Cardiac muscle cell (in vitro differentiated cells and primary cell): ENCODE measurements around the gene RAMAC. TPM values are rescaled to one million over a fixed set of nuclear protein-coding genes. Genes with fewer than 3 reads are reported as not detected.

Experiments
- DNase-seq, 2 donors: peaks; one replicate each; pipeline versions ENCODE4 v3.0.0 to v3.0.0-alpha.2; 2010 to 2017; ENCODE audit warnings: low read depth in 1 of 2, low spot score in 1 of 2
- H3K27ac ChIP-seq: fragments of 200-600 bp; sonication (generic); 2 replicates; pipeline ENCODE4 v1.5.1; 2016
- H3K27me3 ChIP-seq: fragments of 200-600 bp; sonication (generic); 2 replicates; pipeline ENCODE4 v1.6.0; 2016; ENCODE audit warnings: control low read depth
- H3K36me3 ChIP-seq: fragments of 200-600 bp; sonication (generic); 2 replicates; pipeline ENCODE4 v1.5.1; 2016; ENCODE audit warnings: control low read depth
- H3K4me1 ChIP-seq: fragments of 200-600 bp; sonication (generic); 2 replicates; pipeline ENCODE4 v1.8.1; 2017; ENCODE audit warnings: low read depth, mild to moderate bottlenecking, mixed run types
- H3K4me3 ChIP-seq: fragments of 200-600 bp; sonication (generic); 2 replicates; pipeline ENCODE4 v1.5.1; 2016; ENCODE audit warnings: mild to moderate bottlenecking
- H3K9me3 ChIP-seq: fragments of 200-600 bp; sonication (generic); 2 replicates; pipeline ENCODE4 v1.5.1; 2017; ENCODE audit warnings: low read depth, mild to moderate bottlenecking, control low read depth
- polyA plus RNA-seq: library from polyadenylated mRNA; unstranded; fragments of >200 nt; fragmentation: Nextera tagmentation; extraction: Ambion mirVana; gene quantifications from 2 replicates; pipeline ENCODE4 v1.2.1, GENCODE V29; 2016
- total RNA-seq: library from RNA; depleted of rRNA; stranded (reverse); fragments of >200 nt; gene quantifications from 2 replicates; pipeline ENCODE4 v1.2.3, GENCODE V29; 2016
- TF ChIP-seq, protein P1 (sequence below): IDR thresholded peaks from 2 replicates; pipeline ENCODE4 v1.5.1; 2012; ENCODE audit warnings: low read depth, mild to moderate bottlenecking, low read length

Gene RAMAC
- total and polyA plus RNA-seq, 2 experiments from 2014 or later, result 37.3 to 91.1 TPM

GRCh38 chr15:82944056-82944455 is 42.0 kb upstream of the RAMAC start:
- no peaks in the 10 kb centered on the region for H3K36me3 ChIP-seq

DNA sequence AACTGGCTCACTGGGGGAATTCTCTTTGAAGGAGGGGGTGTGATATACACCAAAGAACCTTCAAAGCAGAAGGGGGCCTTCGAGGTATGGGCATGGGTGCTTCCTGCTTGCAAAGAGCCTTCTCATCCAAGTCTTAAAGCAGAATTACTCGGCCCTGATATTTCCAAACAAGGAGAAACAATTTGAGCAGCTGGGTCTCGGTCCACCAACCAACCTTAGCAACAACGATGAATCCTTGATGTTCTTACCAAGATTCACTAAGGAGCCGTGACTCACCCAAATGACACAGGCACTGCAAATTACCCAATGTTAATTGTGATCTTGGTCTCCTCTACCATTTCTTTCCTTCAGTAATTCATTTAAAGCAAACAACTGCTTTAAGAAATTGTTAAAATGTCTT is 41.2 kb upstream of the RAMAC start:
- Histone ChIP-seq H3K36me3 (no peaks in the 10 kb centered on the region), H3K27ac (no peak overlapping the region), H3K27me3 (peaks cover 14% of the 10 kb centered on the region), H3K4me1 (no peaks in the 10 kb centered on the region), H3K9me3 (no peaks in the 10 kb centered on the region), H3K4me3 (no peak overlapping the region)
- no peak for DNase-seq
- TF ChIP-seq, protein P1, sequence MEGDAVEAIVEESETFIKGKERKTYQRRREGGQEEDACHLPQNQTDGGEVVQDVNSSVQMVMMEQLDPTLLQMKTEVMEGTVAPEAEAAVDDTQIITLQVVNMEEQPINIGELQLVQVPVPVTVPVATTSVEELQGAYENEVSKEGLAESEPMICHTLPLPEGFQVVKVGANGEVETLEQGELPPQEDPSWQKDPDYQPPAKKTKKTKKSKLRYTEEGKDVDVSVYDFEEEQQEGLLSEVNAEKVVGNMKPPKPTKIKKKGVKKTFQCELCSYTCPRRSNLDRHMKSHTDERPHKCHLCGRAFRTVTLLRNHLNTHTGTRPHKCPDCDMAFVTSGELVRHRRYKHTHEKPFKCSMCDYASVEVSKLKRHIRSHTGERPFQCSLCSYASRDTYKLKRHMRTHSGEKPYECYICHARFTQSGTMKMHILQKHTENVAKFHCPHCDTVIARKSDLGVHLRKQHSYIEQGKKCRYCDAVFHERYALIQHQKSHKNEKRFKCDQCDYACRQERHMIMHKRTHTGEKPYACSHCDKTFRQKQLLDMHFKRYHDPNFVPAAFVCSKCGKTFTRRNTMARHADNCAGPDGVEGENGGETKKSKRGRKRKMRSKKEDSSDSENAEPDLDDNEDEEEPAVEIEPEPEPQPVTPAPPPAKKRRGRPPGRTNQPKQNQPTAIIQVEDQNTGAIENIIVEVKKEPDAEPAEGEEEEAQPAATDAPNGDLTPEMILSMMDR, result no peak

More at GRCh38 chr15:82944056-82944455, 42.0 kb upstream of the RAMAC start:
- Histone ChIP-seq H3K27ac (no peak overlapping the region), H3K27me3 (peaks cover 6% of the 10 kb centered on the region), H3K4me1 (no peaks in the 10 kb centered on the region), H3K4me3 (no peak overlapping the region), H3K9me3 (no peaks in the 10 kb centered on the region)
- DNase-seq, result no peak
- TF ChIP-seq, protein P1, result no peak

GRCh38 chr15:82945326-82945725 is 40.7 kb upstream of the RAMAC start:
- Histone ChIP-seq H3K4me1 (no peaks in the 10 kb centered on the region), H3K4me3 (no peak overlapping the region), H3K27me3 (peaks cover 19% of the 10 kb centered on the region), H3K9me3 (no peaks in the 10 kb centered on the region), H3K27ac (no peak overlapping the region), H3K36me3 (no peaks in the 10 kb centered on the region)
- TF ChIP-seq, protein P1, result no peak
- DNase-seq, result no peak

DNA sequence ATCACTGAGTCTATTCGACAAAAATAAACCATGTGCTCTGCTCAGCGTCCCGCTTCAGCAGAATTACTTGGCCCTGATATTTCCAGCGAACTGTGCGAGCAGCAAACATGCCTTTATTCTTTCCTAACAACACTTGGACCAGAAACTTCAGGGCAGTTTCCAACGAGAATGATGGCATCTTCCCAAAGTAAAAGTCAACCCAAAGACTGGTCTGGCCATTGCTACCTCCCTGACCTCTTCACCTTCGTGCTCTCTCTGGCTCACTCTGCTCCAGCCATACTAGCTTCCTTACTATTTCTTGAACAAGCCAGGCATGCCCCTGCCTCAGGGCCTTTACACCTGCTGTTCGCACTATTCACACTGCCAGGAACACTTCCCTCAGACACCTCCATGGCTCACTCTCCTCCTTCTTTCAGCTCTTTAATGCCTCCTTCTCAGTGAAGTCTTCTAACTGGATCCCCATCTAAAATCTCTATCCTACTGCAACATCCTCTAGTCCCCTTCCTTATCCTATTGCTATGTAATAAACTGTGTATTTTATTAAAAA is 39.8 kb upstream of the RAMAC start:
- no peak overlapping the region for H3K4me3 ChIP-seq
- TF ChIP-seq, protein P1, result no peak
- H3K27me3 ChIP-seq, result peaks cover 26% of the 10 kb centered on the region

GRCh38 chr15:82950295-82950694 is 35.7 kb upstream of the RAMAC start:
- no peak overlapping the region for H3K27ac ChIP-seq
- H3K4me1 ChIP-seq, result no peaks in the 10 kb centered on the region
- H3K4me3 ChIP-seq, result no peak overlapping the region
- no peak for DNase-seq
- no peaks in the 10 kb centered on the region for H3K9me3 ChIP-seq
- H3K36me3 ChIP-seq, result no peaks in the 10 kb centered on the region
- H3K27me3 ChIP-seq, result peaks cover 26% of the 10 kb centered on the region
- TF ChIP-seq, protein P1, result no peak

More for the DNA sequence above, 39.8 kb upstream of the RAMAC start:
- H3K27ac ChIP-seq, result no peak overlapping the region
- DNase-seq, result no peak
- no peaks in the 10 kb centered on the region for H3K36me3 ChIP-seq
- H3K9me3 ChIP-seq, result no peaks in the 10 kb centered on the region
- H3K4me1 ChIP-seq, result no peaks in the 10 kb centered on the region
